Measurements from ENCODE around the gene RXRA.
"Not testable (repeated sequence)": the region's sequence is repeated elsewhere in the genome, so short reads cannot be mapped to it uniquely, and the experiment has no call there.

Gene RXRA

GRCh38 chr9:134307674-134308638, 18.3 kb upstream of the RXRA start:
- no peak for DNase-seq (ENCODE audit: low read depth, low spot score)

GRCh38 chr9:134308639-134309220, 17.5 kb upstream of the RXRA start:
- not testable (repeated sequence) for DNase-seq (ENCODE audit: low read depth, low spot score)

GRCh38 chr9:134313470-134313869, 12.8 kb upstream of the RXRA start:
- DNase-seq (ENCODE audit: low read depth, low spot score), result no peak

GRCh38 chr9:134314039-134314949, 12.0 kb upstream of the RXRA start:
- DNase-seq (ENCODE audit: low read depth, low spot score), result no peak

GRCh38 chr9:134314950-134315715, 11.1 kb upstream of the RXRA start:
- DNase-seq (ENCODE audit: low read depth, low spot score), result no peak

GRCh38 chr9:134315716-134316448, 10.4 kb upstream of the RXRA start:
- no peak for DNase-seq (ENCODE audit: low read depth, low spot score)

GRCh38 chr9:134316449-134317160, 9.7 kb upstream of the RXRA start:
- no peak for DNase-seq (ENCODE audit: low read depth, low spot score)

- no peak for DNase-seq (ENCODE audit: low read depth, low spot score)
Observed at GRCh38 chr9:134317400-134317789, 8.9 kb upstream of the RXRA start.

GRCh38 chr9:134317790-134318414, 8.4 kb upstream of the RXRA start:
- no peak for DNase-seq (ENCODE audit: low read depth, low spot score)

- DNase-seq (ENCODE audit: low read depth, low spot score), result no peak
Observed at GRCh38 chr9:134318481-134318891, 7.8 kb upstream of the RXRA start.

GRCh38 chr9:134318941-134319305, 7.3 kb upstream of the RXRA start:
- no peak for DNase-seq (ENCODE audit: low read depth, low spot score)

- no peak for DNase-seq (ENCODE audit: low read depth, low spot score)
Observed at GRCh38 chr9:134319306-134320125, 6.7 kb upstream of the RXRA start.

- DNase-seq (ENCODE audit: low read depth, low spot score), result no peak
Observed at GRCh38 chr9:134320126-134320867, 6.0 kb upstream of the RXRA start.

GRCh38 chr9:134320868-134321471, 5.3 kb upstream of the RXRA start:
- no peak for DNase-seq (ENCODE audit: low read depth, low spot score)

- DNase-seq (ENCODE audit: low read depth, low spot score), result no peak
Observed at GRCh38 chr9:134321531-134321930, 4.7 kb upstream of the RXRA start.

- no peak for DNase-seq (ENCODE audit: low read depth, low spot score)
Observed at GRCh38 chr9:134321946-134322741, 4.1 kb upstream of the RXRA start.

All from brain pericyte (primary cell).